Neural cell (in vitro differentiated cells): ENCODE data around the gene PRELID3B. TPM values are rescaled to one million over a fixed set of nuclear protein-coding genes. Genes with fewer than 3 reads are reported as not detected.
A peak's percentile ranks its signal among the peaks of the same experiment; 100 is the strongest.

ENCODE experiments used
- H2AFZ ChIP-seq: fragments of 200-600, 300-800 bp; sonication (generic), shearing (Covaris generic); 2 replicates; pipeline ENCODE4 v1.6.0; 2014; ENCODE audit warnings: low read depth, mild to moderate bottlenecking, antibody characterized with exemption, low read length, moderate library complexity
- H3F3A ChIP-seq: fragments of 200-600 bp; shearing (Covaris generic); 2 replicates; pipeline ENCODE4 v1.6.1; 2016; ENCODE audit warnings: mild to moderate bottlenecking, moderate library complexity, mixed read lengths, antibody characterized with exemption, low read length; ENCODE audit not compliant: insufficient read depth, poor library complexity, severe bottlenecking
- H3K27ac ChIP-seq: fragments of 200-600, 300-800 bp; sonication (generic), shearing (Covaris generic); 2 replicates; pipeline ENCODE4 v1.5.1; 2014; ENCODE audit warnings: mild to moderate bottlenecking, low read length, moderate library complexity
- H3K27me3 ChIP-seq: fragments of 300-800, 200-600 bp; sonication (generic), shearing (Covaris generic); 2 replicates; pipeline ENCODE4 v1.6.0; 2014; ENCODE audit warnings: mild to moderate bottlenecking, low read depth, low read length, moderate library complexity; ENCODE audit not compliant: insufficient read depth
- H3K36me3 ChIP-seq: fragments of 300-800, 200-600 bp; sonication (generic), shearing (Covaris generic); 2 replicates; pipeline ENCODE4 v1.5.1; 2014; ENCODE audit warnings: mild to moderate bottlenecking, antibody characterized with exemption, low read length, moderate library complexity; ENCODE audit not compliant: insufficient read depth
- H3K4me2 ChIP-seq: fragments of 300-800, 200-600 bp; sonication (generic), shearing (Covaris generic); 2 replicates; pipeline ENCODE4 v1.6.0; 2014; ENCODE audit warnings: mild to moderate bottlenecking, low read length
- H3K4me3 ChIP-seq: fragments of 300-800, 200-600 bp; sonication (generic), shearing (Covaris generic); 2 replicates; pipeline ENCODE4 v1.5.1; 2014; ENCODE audit warnings: mild to moderate bottlenecking, low read length, moderate library complexity
- H3K79me2 ChIP-seq: fragments of 200-600 bp; shearing (Covaris generic); replicated peaks from 2 replicates; pipeline ENCODE4 v1.6.0; 2014; ENCODE audit warnings: mild to moderate bottlenecking, low read length, moderate library complexity; ENCODE audit not compliant: insufficient read depth
- H3K9ac ChIP-seq: fragments of 300-800, 200-600 bp; sonication (generic), shearing (Covaris generic); 2 replicates; pipeline ENCODE4 v1.6.1; 2016; ENCODE audit warnings: mild to moderate bottlenecking, low read length, mixed read lengths
- H3K9me2 ChIP-seq: fragments of 200-600 bp; shearing (Covaris generic); 2 replicates; pipeline ENCODE4 v1.6.1; 2016; ENCODE audit warnings: mild to moderate bottlenecking, low read length, mixed read lengths; ENCODE audit not compliant: insufficient read depth
- H3K9me3 ChIP-seq: fragments of 200-600, 300-800 bp; sonication (generic), shearing (Covaris generic); 2 replicates; pipeline ENCODE4 v1.6.1; 2016; ENCODE audit warnings: mild to moderate bottlenecking, mixed run types, low read length, moderate library complexity, mixed read lengths
- H4K20me1 ChIP-seq: fragments of 200-600 bp; shearing (Covaris generic); 2 replicates; pipeline ENCODE4 v1.6.1; 2016; ENCODE audit warnings: mild to moderate bottlenecking, mixed run types; ENCODE audit not compliant: insufficient read depth
- EP300 ChIP-seq: fragments of 450-650 bp; conservative IDR thresholded peaks from 2 replicates; pipeline ENCODE4 v1.6.1; 2014; ENCODE audit warnings: antibody characterized with exemption, mild to moderate bottlenecking, moderate library complexity; ENCODE audit not compliant: poor library complexity, severe bottlenecking
- EZH2 ChIP-seq: fragments of 200-600, 300-800 bp; shearing (Covaris generic), sonication (generic); IDR thresholded peaks from 2 replicates; pipeline ENCODE4 v1.6.1; 2014; ENCODE audit warnings: antibody characterized with exemption, low read length, borderline replicate concordance, mild to moderate bottlenecking; ENCODE audit not compliant: insufficient read depth, poor library complexity, severe bottlenecking
- MXI1 ChIP-seq: fragments of 450-650 bp; conservative IDR thresholded peaks from 2 replicates; pipeline ENCODE4 v1.6.1; 2014; ENCODE audit warnings: antibody characterized with exemption, mild to moderate bottlenecking; ENCODE audit not compliant: poor library complexity, severe bottlenecking
- POLR2AphosphoS5 ChIP-seq: IDR thresholded peaks from 2 replicates; pipeline ENCODE4 v1.6.1; 2012
- RAD21 ChIP-seq: fragments of 450-650 bp; conservative IDR thresholded peaks from 2 replicates; pipeline ENCODE4 v1.6.1; 2014; ENCODE audit warnings: antibody characterized with exemption, mild to moderate bottlenecking, moderate library complexity
- REST ChIP-seq: IDR thresholded peaks from 2 replicates; pipeline ENCODE4 v1.6.1; 2012; ENCODE audit warnings: borderline replicate concordance
- SMC3 ChIP-seq: fragments of 450-650 bp; conservative IDR thresholded peaks from 2 replicates; pipeline ENCODE4 v1.6.1; 2014; ENCODE audit warnings: antibody characterized with exemption, mild to moderate bottlenecking, moderate library complexity; ENCODE audit not compliant: poor library complexity
- TAF1 ChIP-seq: IDR thresholded peaks from 2 replicates; pipeline ENCODE4 v1.6.1; 2012; ENCODE audit warnings: low read depth
- polyA plus RNA-seq: library from polyadenylated mRNA; depleted of rRNA; stranded (reverse); fragments of >200 nt; gene quantifications from 2 replicates; pipeline ENCODE4 v1.2.3, GENCODE V29; 2014
- TF ChIP-seq, protein P1 (sequence below): fragments of 450-650 bp; IDR thresholded peaks from 2 replicates; pipeline ENCODE4 v1.5.1; 2014; ENCODE audit warnings: antibody characterized with exemption, mild to moderate bottlenecking, moderate library complexity; ENCODE audit not compliant: poor library complexity, severe bottlenecking

PRELID3B gene
- polyA plus RNA-seq, 1 donor from 2014 or later: 50.5 TPM

GRCh38 chr20:59046862-59047261 lies 4.3 kb upstream of the PRELID3B start:
- Histone ChIP-seq H2AFZ (no peak overlapping the region), H3K9me2 (no peaks in the 10 kb centered on the region), H3K36me3 (no peaks in the 10 kb centered on the region), H3K79me2 (no peaks in the 10 kb centered on the region), H3K9me3 (no peaks in the 10 kb centered on the region), H3K4me3 (no peak overlapping the region), H4K20me1 (no peaks in the 10 kb centered on the region), H3K27ac (no peak overlapping the region), H3K27me3 (no peaks in the 10 kb centered on the region), H3F3A (no peaks in the 10 kb centered on the region), H3K9ac (no peak overlapping the region), H3K4me2 (no peak overlapping the region)
- TF ChIP-seq POLR2AphosphoS5 (no peak), RAD21 (no peak), TAF1 (no peak), REST (no peak), SMC3 (no peak), EZH2 (no peak), EP300 (no peak), MXI1 (no peak)
- TF ChIP-seq, protein P1, sequence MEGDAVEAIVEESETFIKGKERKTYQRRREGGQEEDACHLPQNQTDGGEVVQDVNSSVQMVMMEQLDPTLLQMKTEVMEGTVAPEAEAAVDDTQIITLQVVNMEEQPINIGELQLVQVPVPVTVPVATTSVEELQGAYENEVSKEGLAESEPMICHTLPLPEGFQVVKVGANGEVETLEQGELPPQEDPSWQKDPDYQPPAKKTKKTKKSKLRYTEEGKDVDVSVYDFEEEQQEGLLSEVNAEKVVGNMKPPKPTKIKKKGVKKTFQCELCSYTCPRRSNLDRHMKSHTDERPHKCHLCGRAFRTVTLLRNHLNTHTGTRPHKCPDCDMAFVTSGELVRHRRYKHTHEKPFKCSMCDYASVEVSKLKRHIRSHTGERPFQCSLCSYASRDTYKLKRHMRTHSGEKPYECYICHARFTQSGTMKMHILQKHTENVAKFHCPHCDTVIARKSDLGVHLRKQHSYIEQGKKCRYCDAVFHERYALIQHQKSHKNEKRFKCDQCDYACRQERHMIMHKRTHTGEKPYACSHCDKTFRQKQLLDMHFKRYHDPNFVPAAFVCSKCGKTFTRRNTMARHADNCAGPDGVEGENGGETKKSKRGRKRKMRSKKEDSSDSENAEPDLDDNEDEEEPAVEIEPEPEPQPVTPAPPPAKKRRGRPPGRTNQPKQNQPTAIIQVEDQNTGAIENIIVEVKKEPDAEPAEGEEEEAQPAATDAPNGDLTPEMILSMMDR: no peak

- H3K9me2 ChIP-seq: no peaks in the 10 kb centered on the region
- no peaks in the 10 kb centered on the region for H3K27me3 ChIP-seq
- no peak overlapping the region for H3K4me3 ChIP-seq
- no peaks in the 10 kb centered on the region for H3K36me3 ChIP-seq
- H3K9ac ChIP-seq: no peak overlapping the region
- H2AFZ ChIP-seq: no peak overlapping the region
- no peaks in the 10 kb centered on the region for H3K9me3 ChIP-seq
- TF ChIP-seq MXI1 (no peak), EZH2 (no peak), TAF1 (no peak), EP300 (no peak), REST (no peak), POLR2AphosphoS5 (no peak), RAD21 (no peak), SMC3 (no peak)
- TF ChIP-seq, protein P1: no peak
- H4K20me1 ChIP-seq: no peaks in the 10 kb centered on the region
- H3F3A ChIP-seq: no peaks in the 10 kb centered on the region
- no peaks in the 10 kb centered on the region for H3K79me2 ChIP-seq
- no peak overlapping the region for H3K4me2 ChIP-seq
- H3K27ac ChIP-seq: peak overlapping the region; percentile 18
These were observed 2.2 kb upstream of the PRELID3B start for GRCh38 chr20:59044796-59045195.
